Progenitor cell of endocrine pancreas (in vitro differentiated cells): ENCODE results near the gene BLTP3A. TPM values are rescaled to one million over a fixed set of nuclear protein-coding genes. Genes with fewer than 3 reads are reported as not detected.
"Not testable (repeated sequence)": the region's sequence is repeated elsewhere in the genome, so short reads cannot be mapped to it uniquely, and the experiment has no call there.

ENCODE experiments used
- DNase-seq: peaks from one replicate; pipeline ENCODE4 v3.0.0; 2021; ENCODE audit warnings: low spot score; ENCODE audit not compliant: unreplicated experiment
- H3K27ac Mint-ChIP-seq: 2 replicates; pipeline ENCODE4 v1.8.0; 2021; ENCODE audit warnings: mild to moderate bottlenecking, moderate library complexity, mixed read lengths
- H3K27me3 Mint-ChIP-seq: 2 replicates; pipeline ENCODE4 v1.8.0; 2021; ENCODE audit warnings: mixed read lengths
- H3K36me3 Mint-ChIP-seq: 2 replicates; pipeline ENCODE4 v1.8.0; 2022; ENCODE audit warnings: mixed read lengths; ENCODE audit not compliant: insufficient read depth
- H3K4me1 Mint-ChIP-seq: 2 replicates; pipeline ENCODE4 v1.8.0; 2021; ENCODE audit warnings: low read depth, mixed read lengths
- H3K4me3 Mint-ChIP-seq: 2 replicates; pipeline ENCODE4 v1.8.0; 2021; ENCODE audit warnings: low read depth, mild to moderate bottlenecking, moderate library complexity, mixed read lengths
- H3K9me3 Mint-ChIP-seq: 2 replicates; pipeline ENCODE4 v1.8.0; 2021; ENCODE audit warnings: low read depth, mixed read lengths
- total RNA-seq: library from RNA; stranded (reverse); gene quantifications from 2 replicates; pipeline ENCODE4 v1.2.1, GENCODE V29; 2021
- TF ChIP-seq, protein P1 (sequence below): fragments of 200-600 bp; sonication (generic); IDR thresholded peaks from one replicate; pipeline ENCODE4 v1.5.0; 2021; ENCODE audit warnings: antibody characterized with exemption, mild to moderate bottlenecking; ENCODE audit not compliant: unreplicated experiment

The BLTP3A gene
- total RNA-seq, 1 donor from 2014 or later = 21.5 TPM

DNA sequence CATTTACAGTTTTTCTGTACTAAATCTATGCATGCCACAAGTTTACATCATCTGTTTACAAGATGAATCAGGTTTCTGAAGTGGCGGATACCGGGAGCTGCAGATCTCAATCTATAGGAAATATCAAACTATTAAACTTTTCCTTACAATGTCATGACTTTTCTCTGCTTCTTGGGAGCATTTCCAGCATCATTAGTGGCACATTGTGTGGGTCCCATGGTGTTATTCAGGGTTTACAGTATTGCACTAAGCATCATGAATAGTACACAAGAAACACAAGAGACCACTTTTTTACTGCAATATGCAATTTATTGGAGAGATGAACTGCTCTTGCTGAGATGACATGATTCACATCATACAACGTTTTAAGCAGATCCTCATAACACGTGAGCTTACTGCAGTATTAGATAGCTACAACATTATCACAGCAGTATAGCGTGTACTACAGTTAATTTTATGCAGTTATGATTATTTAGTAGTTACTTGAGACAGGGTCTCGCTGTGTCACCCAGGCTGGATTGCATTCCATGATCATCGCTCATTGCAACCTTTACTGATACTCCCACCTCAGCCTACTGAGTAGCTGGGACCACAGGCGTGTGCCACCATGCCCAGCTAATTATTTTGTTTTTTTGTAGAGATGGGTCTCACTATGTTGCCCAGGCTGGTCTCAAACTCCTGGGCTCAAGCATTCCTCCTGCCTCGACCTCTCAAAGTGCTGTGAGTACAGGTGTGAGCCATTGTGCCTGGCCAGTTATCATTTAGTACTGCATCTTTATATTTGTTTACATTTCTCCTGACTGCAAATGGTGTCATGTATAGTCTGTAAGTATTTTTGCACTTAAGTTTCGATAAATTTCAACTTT, 18.4 kb downstream of the BLTP3A start:
- TF ChIP-seq, protein P1, sequence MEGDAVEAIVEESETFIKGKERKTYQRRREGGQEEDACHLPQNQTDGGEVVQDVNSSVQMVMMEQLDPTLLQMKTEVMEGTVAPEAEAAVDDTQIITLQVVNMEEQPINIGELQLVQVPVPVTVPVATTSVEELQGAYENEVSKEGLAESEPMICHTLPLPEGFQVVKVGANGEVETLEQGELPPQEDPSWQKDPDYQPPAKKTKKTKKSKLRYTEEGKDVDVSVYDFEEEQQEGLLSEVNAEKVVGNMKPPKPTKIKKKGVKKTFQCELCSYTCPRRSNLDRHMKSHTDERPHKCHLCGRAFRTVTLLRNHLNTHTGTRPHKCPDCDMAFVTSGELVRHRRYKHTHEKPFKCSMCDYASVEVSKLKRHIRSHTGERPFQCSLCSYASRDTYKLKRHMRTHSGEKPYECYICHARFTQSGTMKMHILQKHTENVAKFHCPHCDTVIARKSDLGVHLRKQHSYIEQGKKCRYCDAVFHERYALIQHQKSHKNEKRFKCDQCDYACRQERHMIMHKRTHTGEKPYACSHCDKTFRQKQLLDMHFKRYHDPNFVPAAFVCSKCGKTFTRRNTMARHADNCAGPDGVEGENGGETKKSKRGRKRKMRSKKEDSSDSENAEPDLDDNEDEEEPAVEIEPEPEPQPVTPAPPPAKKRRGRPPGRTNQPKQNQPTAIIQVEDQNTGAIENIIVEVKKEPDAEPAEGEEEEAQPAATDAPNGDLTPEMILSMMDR = no peak
- Mint-ChIP-seq H3K4me3 (no peak overlapping the region), H3K4me1 (no peaks in the 10 kb centered on the region)

DNA sequence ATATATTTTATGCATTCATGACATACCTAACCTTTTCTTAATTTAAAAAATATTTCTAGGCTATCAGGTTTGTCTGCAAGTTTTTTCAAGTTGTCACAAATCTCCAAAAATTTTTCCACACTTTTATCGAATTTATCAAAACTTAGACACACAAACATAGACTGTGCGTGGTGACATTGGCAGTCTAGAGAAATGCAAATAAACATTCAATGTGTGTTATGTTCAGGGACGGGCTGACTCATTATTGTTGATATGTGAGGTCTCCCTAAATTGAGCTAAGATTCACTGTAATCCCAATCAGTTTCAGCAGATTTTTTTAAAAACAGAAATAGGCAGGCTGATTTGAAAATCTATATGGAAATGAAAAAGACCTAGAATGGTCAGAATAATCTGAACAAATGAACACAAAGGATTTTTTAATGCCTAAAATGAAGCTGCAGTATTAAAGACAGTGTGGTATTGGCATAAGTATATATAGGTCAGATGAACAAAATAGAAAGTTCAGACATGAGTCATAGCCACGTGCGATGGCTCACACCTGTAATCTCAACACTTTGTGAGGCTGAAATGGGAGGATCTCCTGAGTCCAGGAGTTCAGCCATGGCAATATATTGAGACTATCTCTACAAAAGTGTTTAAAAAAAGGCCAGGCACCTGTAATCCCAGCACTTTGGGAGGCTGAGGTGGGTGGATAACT, 19.2 kb downstream of the BLTP3A start:
- no peak for DNase-seq
- H3K36me3 Mint-ChIP-seq = no peaks in the 10 kb centered on the region
- no peak overlapping the region for H3K4me3 Mint-ChIP-seq
- H3K4me1 Mint-ChIP-seq = no peaks in the 10 kb centered on the region
- H3K27ac Mint-ChIP-seq = no peak overlapping the region
- no peaks in the 10 kb centered on the region for H3K27me3 Mint-ChIP-seq
- TF ChIP-seq, protein P1 = no peak
- H3K9me3 Mint-ChIP-seq = no peaks in the 10 kb centered on the region

More for the DNA sequence above, 18.4 kb downstream of the BLTP3A start:
- no peak overlapping the region for H3K27ac Mint-ChIP-seq
- no peaks in the 10 kb centered on the region for H3K9me3 Mint-ChIP-seq
- H3K36me3 Mint-ChIP-seq = no peaks in the 10 kb centered on the region
- no peak for DNase-seq
- no peaks in the 10 kb centered on the region for H3K27me3 Mint-ChIP-seq

DNA sequence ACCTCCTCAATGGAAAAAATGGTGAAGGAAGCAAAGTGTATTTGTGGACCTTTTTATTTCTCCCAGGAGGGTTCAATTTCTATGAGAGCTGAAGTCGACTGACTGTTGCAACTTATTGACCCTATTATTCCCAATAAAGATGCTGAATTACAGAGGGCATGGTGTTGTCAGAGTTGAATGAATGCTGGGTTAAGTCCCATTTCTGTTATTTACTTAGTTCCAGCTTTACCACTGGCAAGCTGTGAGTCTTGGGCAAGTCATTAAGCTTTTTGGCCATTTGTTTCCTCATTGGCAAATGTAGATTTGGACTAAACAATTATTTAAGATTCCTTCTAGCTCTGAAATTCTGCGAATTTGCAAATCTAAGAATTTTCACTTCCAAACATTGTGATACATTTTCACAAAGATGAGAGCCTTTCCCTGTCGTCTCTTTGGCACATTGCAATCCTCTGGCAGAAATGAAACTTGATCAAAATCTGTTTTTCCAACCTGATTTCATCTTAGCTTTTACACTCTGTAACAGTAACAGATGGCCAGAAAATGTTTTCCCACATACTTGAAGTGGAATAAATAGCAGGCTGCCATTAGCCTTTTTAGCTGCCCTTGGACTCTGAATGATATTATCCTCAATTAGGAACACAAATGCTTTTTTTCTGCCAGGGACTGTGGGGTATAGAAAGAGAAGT, 21.3 kb downstream of the BLTP3A start:
- H3K9me3 Mint-ChIP-seq = no peaks in the 10 kb centered on the region
- H3K36me3 Mint-ChIP-seq = no peaks in the 10 kb centered on the region
- TF ChIP-seq, protein P1 = no peak
- H3K27me3 Mint-ChIP-seq = no peaks in the 10 kb centered on the region
- no peak overlapping the region for H3K27ac Mint-ChIP-seq
- no peak overlapping the region for H3K4me3 Mint-ChIP-seq
- DNase-seq = no peak
- H3K4me1 Mint-ChIP-seq = peaks cover 6% of the 10 kb centered on the region

DNA sequence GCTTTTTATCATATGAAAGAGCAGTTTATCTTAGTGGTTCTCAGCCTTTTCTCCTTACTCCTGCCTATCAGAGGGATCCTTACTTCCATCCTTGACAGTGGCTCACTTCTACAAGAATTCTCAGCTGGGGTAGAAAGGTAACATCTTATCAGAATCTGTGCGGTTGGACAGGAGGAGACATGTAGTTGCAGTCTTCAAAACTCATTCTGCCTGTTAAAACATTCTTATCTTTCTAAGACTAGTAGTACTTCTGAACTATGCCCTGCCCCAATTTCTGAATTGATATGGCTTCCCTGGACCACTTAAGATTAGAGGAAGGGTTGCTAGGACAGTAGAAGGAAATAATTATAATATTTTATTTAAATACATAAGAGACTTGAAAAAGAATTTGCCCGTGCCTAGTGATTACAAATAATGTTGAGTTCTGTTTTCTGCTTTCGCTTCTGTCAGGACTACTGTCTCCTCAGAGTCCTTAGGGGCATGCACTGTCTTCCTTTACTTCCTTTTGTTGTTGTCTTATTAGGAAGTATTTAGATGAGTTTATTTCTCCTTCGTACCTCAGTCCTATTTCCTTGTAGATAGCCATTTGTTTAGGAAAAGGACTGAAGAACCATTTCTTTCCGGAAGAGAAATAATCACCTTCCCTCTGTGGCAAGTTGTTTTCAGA, 24.9 kb downstream of the BLTP3A start:
- Mint-ChIP-seq H3K9me3 (no peaks in the 10 kb centered on the region), H3K27ac (peak overlapping the region; percentile 56), H3K4me1 (peaks cover 9% of the 10 kb centered on the region), H3K4me3 (no peak overlapping the region), H3K36me3 (no peaks in the 10 kb centered on the region), H3K27me3 (no peaks in the 10 kb centered on the region)
- DNase-seq = no peak
- TF ChIP-seq, protein P1 = no peak

DNA sequence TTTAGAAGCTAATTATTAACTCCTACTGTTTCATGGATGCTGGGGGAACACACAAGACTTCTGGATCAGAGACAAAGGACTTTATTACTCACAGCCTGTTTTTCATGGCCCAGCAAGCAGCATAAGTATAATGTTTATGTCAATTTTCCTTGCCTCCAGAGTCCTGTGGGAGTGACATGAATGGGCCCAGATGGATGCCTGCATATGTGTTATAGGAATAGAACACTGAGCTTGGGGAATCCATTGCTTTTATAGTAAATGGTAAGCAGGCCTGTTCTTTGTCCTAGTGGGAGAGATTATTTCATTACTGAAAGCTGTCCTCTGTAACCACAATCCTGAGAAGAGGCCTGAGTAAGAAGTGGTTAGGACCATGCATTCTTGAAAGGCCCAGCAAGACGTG, 25.6 kb downstream of the BLTP3A start:
- Mint-ChIP-seq H3K36me3 (no peaks in the 10 kb centered on the region), H3K9me3 (no peaks in the 10 kb centered on the region), H3K27me3 (no peaks in the 10 kb centered on the region), H3K27ac (no peak overlapping the region), H3K4me1 (peaks cover 9% of the 10 kb centered on the region), H3K4me3 (no peak overlapping the region)
- no peak for DNase-seq
- TF ChIP-seq, protein P1 = no peak

DNA sequence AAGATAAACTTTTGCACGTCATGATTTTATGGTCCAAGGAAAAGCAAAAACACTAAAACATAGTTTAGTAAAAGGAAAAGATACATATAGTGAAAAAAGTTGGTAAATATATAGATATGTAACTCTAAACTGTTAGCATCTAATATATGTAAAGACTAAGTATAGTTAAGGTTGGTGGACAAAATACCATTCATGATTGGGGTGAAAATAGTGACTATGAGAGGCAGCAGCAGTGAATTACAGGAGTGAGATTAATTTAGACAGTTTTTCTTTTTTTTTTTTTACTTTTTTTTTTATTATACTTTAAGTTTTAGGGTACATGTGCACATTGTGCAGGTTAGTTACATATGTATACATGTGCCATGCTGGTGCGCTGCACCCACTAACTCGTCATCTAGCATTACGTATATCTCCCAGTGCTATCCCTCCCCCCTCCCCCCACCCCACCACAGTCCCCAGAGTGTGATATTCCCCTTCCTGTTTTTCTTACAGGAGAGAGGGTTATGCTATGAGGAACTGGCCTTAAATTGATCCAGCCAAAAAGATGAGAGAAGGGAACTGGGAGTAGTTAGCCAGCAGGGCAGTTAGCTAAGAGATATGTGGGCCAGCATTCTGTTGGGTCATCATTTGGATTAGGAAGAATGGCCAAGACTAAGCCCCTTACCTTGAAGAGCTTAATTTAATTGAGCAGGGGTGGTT, 27.1 kb downstream of the BLTP3A start:
- H3K36me3 Mint-ChIP-seq, H3K4me3 Mint-ChIP-seq, H3K4me1 Mint-ChIP-seq, H3K27ac Mint-ChIP-seq, H3K27me3 Mint-ChIP-seq, DNase-seq, H3K9me3 Mint-ChIP-seq: not testable (repeated sequence)
